ENCODE measurements around the gene ATP5MG. TPM values are rescaled to one million over a fixed set of nuclear protein-coding genes. Genes with fewer than 3 reads are reported as not detected.

The ATP5MG gene
- total RNA-seq: 10 to 100 TPM; 44.2 to 65.0 (median 48.8) TPM

- peak; percentile 29 for DNase-seq
- WGBS, 2 donors: 1% methylated on average over 47 to 50 of the region's 51 CpGs
- peak in 1 of 4 donors; percentile 50 for TF ChIP-seq POLR2A (IDR thresholded peaks at IDR 0.05)
- peak in 3 of 6 experiments; percentile 2 to 17 (median 2) for TF ChIP-seq CTCF (IDR thresholded peaks at IDR 0.05)
- H3K36me3 ChIP-seq: peaks cover 0 to 36% (median under 1%) of the 10 kb centered on the region in 3 donors
- peaks cover 17 to 45% (median 26%) of the 10 kb centered on the region in 3 donors for H3K4me1 ChIP-seq
- H3K27me3 ChIP-seq: no peaks in the 10 kb centered on the region
- peak within 1 kb of the TSS; percentile 82 to 91 (median 90) for H3K27ac ChIP-seq
- peak within 1 kb of the TSS; percentile 86 to 97 (median 90) for H3K4me3 ChIP-seq
- H3K9me3 ChIP-seq: no peaks in the 10 kb centered on the region
- intact Hi-C loops (cut with DNase I): no loop called here
Measured at GRCh38 chr11:118401151-118401879, at the start of gene ATP5MG. TSS of gene ATP5MG (plus strand) at chr11:118401606. CDS start at chr11:118401666, 60 bp downstream.

DNA sequence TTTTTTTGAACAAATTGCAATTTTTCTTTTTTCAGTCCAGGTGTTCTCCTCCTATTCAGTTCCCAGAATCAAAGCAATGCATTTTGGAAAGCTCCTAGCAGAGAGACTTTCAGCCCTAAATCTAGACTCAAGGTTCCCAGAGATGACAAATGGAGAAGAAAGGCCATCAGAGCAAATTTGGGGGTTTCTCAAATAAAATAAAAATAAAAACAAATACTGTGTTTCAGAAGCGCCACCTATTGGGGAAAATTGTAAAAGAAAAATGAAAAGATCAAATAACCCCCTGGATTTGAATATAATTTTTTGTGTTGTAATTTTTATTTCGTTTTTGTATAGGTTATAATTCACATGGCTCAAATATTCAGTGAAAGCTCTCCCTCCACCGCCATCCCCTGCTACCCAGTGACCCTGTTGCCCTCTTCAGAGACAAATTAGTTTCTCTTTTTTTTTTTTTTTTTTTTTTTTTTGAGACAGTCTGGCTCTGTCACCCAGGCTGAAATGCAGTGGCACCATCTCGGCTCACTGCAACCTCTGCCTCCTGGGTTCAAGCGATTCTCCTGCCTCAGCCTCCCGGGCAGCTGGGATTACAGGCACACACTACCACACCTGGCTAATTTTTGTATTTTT, 48.2 kb upstream of the ATP5MG start:
- 9 to 13% methylated on average over 6 of the region's 6 CpGs for WGBS, 2 donors
- H3K27me3 ChIP-seq: peaks cover 0 to 18% (median 0%) of the 10 kb centered on the region in 4 donors

GRCh38 chr11:118358071-118358470, 43.3 kb upstream of the ATP5MG start:
- WGBS, 2 donors: 42 to 64% methylated on average over 3 of the region's 3 CpGs
- no peaks in the 10 kb centered on the region for H3K36me3 ChIP-seq
- TF ChIP-seq CTCF (IDR thresholded peaks at IDR 0.05): no peak
- TF ChIP-seq POLR2A (IDR thresholded peaks at IDR 0.05): no peak
- H3K9me3 ChIP-seq: no peaks in the 10 kb centered on the region
- no peak overlapping the region for H3K4me3 ChIP-seq
- H3K4me1 ChIP-seq: peaks cover 11 to 40% (median 11%) of the 10 kb centered on the region in 3 donors
- H3K27me3 ChIP-seq: no peaks in the 10 kb centered on the region
- intact Hi-C loops (cut with DNase I): no loop called here
- no peak for DNase-seq
- H3K27ac ChIP-seq: no peak overlapping the region

More for the DNA sequence above, 48.2 kb upstream of the ATP5MG start:
- no peak overlapping the region for H3K4me3 ChIP-seq
- no peak for DNase-seq
- H3K36me3 ChIP-seq: no peaks in the 10 kb centered on the region
- H3K9me3 ChIP-seq: no peaks in the 10 kb centered on the region
- TF ChIP-seq CTCF (IDR thresholded peaks at IDR 0.05): peak in 5 of 6 experiments; percentile 28 to 59 (median 53)
- TF ChIP-seq POLR2A (IDR thresholded peaks at IDR 0.05): no peak
- H3K27ac ChIP-seq: no peak overlapping the region
- H3K4me1 ChIP-seq: no peaks in the 10 kb centered on the region
- intact Hi-C loops (cut with DNase I): no loop called here

GRCh38 chr11:118359295-118359958, 42.0 kb upstream of the ATP5MG start, which contains the start of gene UBE4A:
TSS of gene UBE4A (plus strand) at chr11:118359600. CDS start at chr11:118365081, 5,481 bp downstream.
- DNase-seq: peak; percentile 76
- intact Hi-C loops (cut with DNase I): no loop called here
- H3K4me3 ChIP-seq: peak within 1 kb of the TSS; percentile 65 to 79 (median 72)
- peaks cover 0 to 14% (median 0%) of the 10 kb centered on the region in 3 donors for H3K36me3 ChIP-seq
- no peaks in the 10 kb centered on the region for H3K9me3 ChIP-seq
- TF ChIP-seq POLR2A (IDR thresholded peaks at IDR 0.05) (peak in 2 of 4 donors; percentile 46 to 67), CTCF (IDR thresholded peaks at IDR 0.05) (peak in 1 of 6 experiments; percentile 48)
- 7 to 10% methylated on average over 19 to 21 of the region's 33 CpGs for WGBS, 2 donors
- H3K27me3 ChIP-seq: no peaks in the 10 kb centered on the region
- peak within 1 kb of the TSS; percentile 77 to 84 (median 82) for H3K27ac ChIP-seq
- H3K4me1 ChIP-seq: peaks cover 11 to 43% (median 11%) of the 10 kb centered on the region in 3 donors
